ENCODE results near the gene MRPL10.
"Not testable (repeated sequence)": the region's sequence is repeated elsewhere in the genome, so short reads cannot be mapped to it uniquely, and the experiment has no call there.

MRPL10 gene

DNA sequence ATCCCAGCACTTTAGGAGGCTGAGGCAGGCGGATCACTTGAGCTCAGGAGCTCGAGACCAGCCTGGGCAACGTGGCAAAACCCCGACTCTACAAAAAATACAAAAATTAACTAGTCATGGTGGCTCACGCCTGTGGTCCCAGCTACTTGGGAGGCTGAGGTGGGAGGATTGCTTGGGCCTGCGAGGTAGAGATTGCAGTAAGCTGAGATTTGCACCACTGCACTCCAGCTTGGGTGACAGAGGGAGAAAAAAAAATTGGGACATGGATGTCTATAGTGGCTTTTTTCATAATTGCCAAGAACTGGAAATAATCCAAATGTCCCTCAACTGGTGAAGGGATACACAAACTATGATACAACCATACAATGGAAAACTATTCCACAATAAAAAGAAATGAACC, 38.4 kb downstream of the MRPL10 start:
- no peak for DNase-seq

DNA sequence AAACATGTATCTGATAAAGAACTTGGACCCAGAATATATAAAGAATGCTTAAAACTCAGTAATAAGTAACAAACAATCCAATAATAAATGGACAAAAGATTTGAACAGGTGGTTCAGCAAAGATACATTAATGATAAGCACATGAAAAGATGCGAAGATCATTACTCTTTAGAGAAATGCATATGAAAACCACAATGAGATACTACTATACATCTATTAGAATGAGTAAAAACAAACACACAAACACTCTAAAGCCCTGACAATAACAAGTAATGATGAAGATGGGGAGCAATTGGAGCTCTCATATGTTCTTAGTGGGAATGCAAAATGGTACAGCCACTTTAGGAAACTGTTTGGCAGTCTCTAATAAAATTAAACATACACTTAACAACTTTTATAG, 38.9 kb downstream of the MRPL10 start:
- DNase-seq = no peak

DNA sequence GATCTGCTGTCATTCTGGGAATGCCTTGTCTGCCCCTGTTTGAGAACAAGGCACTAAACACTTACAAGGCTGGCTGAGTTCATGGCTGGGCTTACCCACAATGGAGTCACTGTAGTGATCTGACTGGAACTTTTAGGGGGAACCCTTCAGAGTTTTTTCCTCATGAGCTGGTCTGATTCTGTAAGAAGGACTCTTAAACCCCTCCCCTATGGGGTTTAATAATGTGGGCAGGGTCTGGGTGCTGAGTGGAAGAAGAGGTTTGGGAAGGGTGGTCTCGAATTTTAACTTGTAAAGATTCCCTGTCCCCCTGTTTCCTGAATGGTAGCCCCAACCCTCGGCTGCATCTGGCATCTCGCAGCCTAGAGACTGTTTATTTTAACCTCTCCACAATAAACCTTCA, 40.3 kb downstream of the MRPL10 start:
- DNase-seq = no peak

DNA sequence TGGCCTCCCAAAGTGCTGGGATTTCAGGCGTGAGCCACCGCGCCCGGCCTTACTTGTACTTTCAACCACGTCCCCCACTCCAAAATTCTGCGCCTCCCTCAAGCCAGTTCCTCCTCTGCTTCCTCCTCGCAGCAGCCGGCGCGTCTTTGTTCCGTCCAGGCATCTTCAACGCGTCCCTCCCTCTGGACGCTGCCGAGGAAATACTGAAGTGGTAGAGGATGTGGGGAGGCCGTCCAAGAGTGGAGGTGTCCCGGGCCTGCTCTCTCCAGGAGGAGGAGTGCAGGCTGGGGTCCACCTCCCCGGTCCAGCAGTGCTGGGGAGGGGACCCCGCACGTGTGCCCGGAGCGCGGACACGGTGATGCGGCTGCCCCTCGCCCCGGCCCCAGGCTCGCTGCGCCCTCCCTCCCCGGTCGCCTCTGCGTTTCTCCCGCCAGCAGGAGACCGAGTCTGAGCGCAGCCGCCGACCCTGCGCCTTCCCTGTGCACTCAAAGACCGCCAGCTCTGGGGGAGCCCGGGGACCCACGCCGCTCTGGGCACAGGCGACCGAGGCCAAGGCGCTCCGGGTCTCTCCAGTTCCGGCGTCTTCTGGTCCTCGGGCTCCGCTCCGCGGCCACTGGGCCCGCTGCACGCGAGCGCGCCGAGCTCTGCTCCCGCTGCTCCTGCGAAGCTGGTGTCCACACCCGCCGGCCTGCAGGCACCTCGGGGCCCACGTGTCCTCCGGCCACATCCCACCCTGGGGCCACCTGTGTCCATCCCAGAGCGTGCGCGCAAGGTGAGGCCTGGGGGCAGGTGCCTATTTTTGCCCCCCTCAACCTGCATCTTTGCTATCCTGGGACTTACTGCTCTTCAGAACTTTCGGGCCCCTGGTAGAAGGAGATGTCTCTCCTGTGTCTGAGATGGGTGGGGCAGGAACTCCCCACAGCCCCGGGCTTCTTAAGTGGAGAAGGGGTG, 41.5 kb downstream of the MRPL10 start:
- DNase-seq = peak in 32 of 51 donors; percentile 1 to 66 (median 22)

DNA sequence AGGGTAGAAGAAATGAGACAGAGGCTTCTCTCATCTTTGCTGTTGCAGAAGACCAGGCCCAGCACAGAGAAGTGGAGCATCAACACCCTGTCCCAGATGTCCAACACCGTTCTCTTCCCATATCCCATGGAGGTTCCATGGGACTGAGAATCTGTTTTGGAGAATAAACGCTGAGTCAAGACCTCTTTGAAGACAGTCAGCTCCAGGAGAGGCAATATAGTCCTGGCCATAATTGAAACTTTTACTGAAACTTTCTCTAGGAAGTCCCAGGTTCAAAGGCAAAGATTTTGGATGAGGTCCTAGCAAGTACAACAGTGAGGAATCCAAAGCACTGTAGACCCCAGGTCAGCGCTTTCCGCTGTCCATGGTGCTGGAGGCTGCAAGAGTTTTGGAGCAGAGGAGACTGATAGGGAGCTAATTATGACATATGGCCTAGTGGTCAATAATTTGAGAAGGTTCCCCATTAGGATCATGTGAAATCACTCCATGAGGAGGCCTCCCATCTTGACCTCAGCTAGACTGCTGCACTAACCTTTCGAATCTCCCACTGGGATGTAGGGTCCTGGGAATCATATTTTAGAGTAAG, 45.7 kb downstream of the MRPL10 start:
- no peak for DNase-seq

DNA sequence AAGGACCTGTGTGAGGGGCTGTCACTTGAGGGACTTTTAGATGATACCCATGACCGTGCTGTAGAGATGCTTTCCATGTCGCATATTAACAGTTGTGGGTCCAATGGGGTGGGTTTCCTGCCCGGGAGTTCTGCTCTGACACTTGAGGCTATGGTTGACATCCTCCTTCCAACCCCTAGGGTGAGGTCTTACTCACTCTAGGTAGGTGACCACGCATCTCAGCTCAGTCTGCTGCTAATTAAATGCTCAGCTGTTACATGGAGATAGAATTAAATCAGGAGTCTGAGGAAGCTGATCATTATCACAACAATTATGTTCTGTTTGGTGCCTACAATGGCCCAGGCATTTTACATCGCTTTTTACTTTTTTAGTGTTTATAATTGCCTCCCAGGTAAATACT, 49.9 kb downstream of the MRPL10 start:
- no peak for DNase-seq

DNA sequence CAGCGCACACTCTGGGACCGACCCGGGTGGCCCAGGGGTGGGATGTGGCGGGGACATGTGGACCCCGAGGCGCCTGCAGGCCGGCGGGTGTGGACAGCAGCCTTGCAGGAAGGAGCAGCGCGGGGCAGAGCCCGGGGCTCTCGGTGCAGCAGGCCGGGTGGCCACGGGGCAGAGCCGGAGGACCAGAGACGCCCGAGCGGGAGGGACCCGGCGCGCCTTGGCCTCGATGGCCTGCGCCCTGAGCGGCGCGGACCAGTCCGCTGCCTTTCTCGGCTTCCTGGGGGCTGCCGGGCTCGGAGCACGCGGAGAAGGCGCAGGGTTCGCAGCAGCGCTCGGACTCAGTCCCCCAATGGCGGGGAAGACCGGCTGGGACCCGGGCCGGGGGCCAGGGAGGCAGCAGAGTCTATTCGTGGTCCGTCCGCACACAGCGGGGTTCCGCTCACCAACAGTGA, 53.1 kb downstream of the MRPL10 start:
- DNase-seq = no peak

DNA sequence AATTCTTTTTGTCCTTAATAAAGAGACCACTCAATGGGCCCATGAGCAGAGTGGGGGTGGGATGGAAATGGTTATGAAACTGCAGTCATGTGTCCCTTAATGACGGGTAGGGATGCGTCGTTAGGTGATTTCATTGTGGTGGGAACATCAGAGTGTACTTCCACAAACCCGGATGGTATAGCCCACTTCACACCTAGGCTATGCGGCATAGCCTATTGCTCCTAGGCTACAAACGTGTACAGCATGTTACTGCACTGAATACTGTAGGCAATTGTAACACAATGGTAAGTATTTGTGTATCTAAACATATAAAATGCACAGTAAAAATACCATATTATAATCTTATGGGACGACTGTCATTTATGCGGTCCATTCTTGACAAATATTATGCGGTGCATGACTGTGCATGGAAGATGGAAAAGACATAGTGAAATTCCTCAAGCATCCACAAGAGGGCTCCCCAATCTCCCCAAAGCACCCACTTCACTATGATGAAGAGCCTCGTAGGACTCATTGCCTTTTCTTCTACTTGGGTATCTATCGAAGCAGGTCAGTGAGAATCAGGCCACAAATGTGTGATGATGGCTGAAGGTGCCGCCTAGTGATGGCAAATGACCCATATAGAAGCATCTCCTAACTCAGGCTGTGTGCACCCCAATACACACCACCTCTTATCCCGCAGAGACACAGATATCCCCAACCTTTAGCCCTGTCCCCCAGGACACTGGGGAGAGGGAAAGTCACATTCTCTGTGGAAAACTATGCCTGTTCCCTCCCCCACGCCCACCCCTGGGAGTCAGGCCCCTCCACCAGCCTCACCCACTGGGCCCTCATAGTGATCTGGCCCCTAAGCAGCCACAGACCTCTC, 54.8 kb downstream of the MRPL10 start:
- peak in 1 of 51 donors; percentile 1 for DNase-seq

DNA sequence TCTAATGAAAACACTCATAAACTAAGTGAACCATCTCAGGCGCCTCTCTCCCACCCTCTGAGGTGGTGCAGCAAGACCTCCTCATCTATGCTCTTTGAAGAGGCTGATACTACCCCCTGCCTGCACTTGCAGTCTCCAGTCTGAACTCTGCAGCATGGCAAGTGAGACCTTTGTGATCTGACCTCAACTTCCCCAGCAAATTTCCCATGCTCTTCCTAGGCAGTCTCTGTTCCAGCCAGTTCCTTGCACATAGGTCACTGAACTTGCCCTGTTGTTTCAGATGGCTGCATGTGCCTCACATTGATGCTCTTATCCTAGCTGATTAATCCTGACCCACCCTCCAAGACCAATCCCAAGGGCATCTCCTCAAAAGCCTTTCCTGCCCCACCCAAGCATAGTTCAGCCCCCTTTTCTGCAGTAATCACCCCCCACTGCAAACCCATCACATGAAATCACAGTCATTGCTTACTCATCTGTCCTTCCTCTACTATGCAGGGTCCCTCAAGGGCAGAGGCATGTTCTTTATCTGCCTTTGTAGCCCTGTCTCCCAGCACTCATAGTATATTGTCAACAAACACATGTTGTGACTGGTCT, 56.3 kb downstream of the MRPL10 start:
- no peak for DNase-seq

DNA sequence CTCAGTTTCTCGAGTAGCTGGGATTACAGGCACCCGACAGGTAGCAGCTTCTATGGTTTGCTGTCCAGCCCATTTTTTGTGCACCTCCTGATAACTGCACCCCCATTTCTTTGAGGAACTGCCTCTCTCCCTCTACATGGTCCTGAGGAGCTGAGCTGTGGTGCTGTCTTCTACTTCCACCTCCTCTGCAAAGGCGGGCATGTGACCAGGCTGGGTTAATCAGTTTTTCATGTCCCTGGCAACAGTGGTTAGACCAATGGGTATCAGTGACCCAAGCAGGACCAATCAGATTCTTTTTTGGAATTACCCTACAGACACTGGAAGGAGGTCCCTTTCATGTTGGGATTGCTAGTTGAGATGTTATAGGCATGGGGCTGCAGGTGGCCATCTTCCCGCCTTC, 57.0 kb downstream of the MRPL10 start:
- no peak for DNase-seq

DNA sequence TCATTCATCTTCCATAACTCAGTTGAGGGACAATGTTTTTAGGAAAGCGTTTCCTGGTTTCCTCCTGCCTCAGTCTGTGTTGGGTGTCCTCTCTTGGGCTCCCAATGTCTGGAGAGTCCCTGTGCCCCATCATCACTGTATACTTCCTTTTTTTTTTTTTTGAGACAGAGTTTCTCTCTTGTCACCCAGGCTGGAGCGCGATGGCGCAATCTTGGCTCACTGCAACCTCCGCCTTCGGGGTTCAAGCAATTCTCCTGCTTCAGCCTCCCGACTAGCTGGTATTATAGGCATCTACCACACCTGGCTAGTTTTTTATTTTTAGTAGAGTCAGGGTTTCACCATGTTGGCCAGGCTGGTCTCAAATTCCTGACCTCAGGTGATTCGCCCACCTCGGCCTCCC, 57.7 kb downstream of the MRPL10 start:
- DNase-seq = not testable (repeated sequence)

Measured in hypothalamus (tissue), 51 donors.